ENCODE data around the gene SYK. TPM values are rescaled to one million over a fixed set of nuclear protein-coding genes. Genes with fewer than 3 reads are reported as not detected.

Gene SYK
- total RNA-seq, 2 donors from 2014 or later: 2.5 to 6.0 TPM

- H3K9ac ChIP-seq (ENCODE audit: extremely low read depth, low read length, poor library complexity, severe bottlenecking): no peak overlapping the region
- no peak for DNase-seq
- H3K4me3 ChIP-seq (ENCODE audit: low read length): no peak overlapping the region
- H3K27ac ChIP-seq (ENCODE audit: low read depth, low read length): no peak overlapping the region
- Mint-ChIP-seq H3K27me3 (ENCODE audit: insufficient read depth) (peaks cover 6% of the 10 kb centered on the region), H3K4me3 (no peak overlapping the region), H3K4me1 (peaks cover 5% of the 10 kb centered on the region), H3K9me3 (peaks cover 4% of the 10 kb centered on the region), H3K27ac (no peak overlapping the region), H3K36me3 (ENCODE audit: low read depth) (no peaks in the 10 kb centered on the region)
- 84 to 90% methylated on average over 9 to 13 of the region's 13 CpGs for WGBS, 2 experiments (ENCODE audit: insufficient coverage in 1 of 2, insufficient read length in 1 of 2)
- no peaks in the 10 kb centered on the region for H3K27me3 ChIP-seq (ENCODE audit: control insufficient read depth, insufficient read depth, low read length, poor library complexity, severe bottlenecking)
- H3K9me3 ChIP-seq (ENCODE audit: control insufficient read depth, low read length): no peaks in the 10 kb centered on the region
- no peak for TF ChIP-seq CTCF (conservative IDR thresholded peaks at IDR 0.05)
- H3K4me1 ChIP-seq (ENCODE audit: control insufficient read depth, insufficient read depth, low read length): no peaks in the 10 kb centered on the region
- H3K36me3 ChIP-seq (ENCODE audit: control insufficient read depth, insufficient read depth, low read length): no peaks in the 10 kb centered on the region
Measured at GRCh38 chr9:90815183-90815943, 13.7 kb downstream of the SYK start.

GRCh38 chr9:90815944-90816357 lies 14.3 kb downstream of the SYK start:
- H3K4me3 ChIP-seq (ENCODE audit: low read length): no peak overlapping the region
- Mint-ChIP-seq H3K27me3 (ENCODE audit: insufficient read depth) (peaks cover 6% of the 10 kb centered on the region), H3K9me3 (peaks cover 4% of the 10 kb centered on the region), H3K4me3 (no peak overlapping the region), H3K4me1 (peaks cover 5% of the 10 kb centered on the region), H3K27ac (no peak overlapping the region), H3K36me3 (ENCODE audit: low read depth) (no peaks in the 10 kb centered on the region)
- 82 to 89% methylated on average over 3 to 4 of the region's 4 CpGs for WGBS, 2 experiments (ENCODE audit: insufficient coverage in 1 of 2, insufficient read length in 1 of 2)
- H3K27ac ChIP-seq (ENCODE audit: low read depth, low read length): no peak overlapping the region
- TF ChIP-seq CTCF (conservative IDR thresholded peaks at IDR 0.05): no peak
- H3K4me1 ChIP-seq (ENCODE audit: control insufficient read depth, insufficient read depth, low read length): no peaks in the 10 kb centered on the region
- no peaks in the 10 kb centered on the region for H3K36me3 ChIP-seq (ENCODE audit: control insufficient read depth, insufficient read depth, low read length)
- H3K27me3 ChIP-seq (ENCODE audit: control insufficient read depth, insufficient read depth, low read length, poor library complexity, severe bottlenecking): no peaks in the 10 kb centered on the region
- H3K9ac ChIP-seq (ENCODE audit: extremely low read depth, low read length, poor library complexity, severe bottlenecking): no peak overlapping the region
- no peak for DNase-seq
- no peaks in the 10 kb centered on the region for H3K9me3 ChIP-seq (ENCODE audit: control insufficient read depth, low read length)

GRCh38 chr9:90816690-90817089 lies 15.1 kb downstream of the SYK start:
- Histone ChIP-seq H3K9ac (ENCODE audit: extremely low read depth, low read length, poor library complexity, severe bottlenecking) (no peak overlapping the region), H3K27me3 (ENCODE audit: control insufficient read depth, insufficient read depth, low read length, poor library complexity, severe bottlenecking) (no peaks in the 10 kb centered on the region), H3K27ac (ENCODE audit: low read depth, low read length) (no peak overlapping the region), H3K4me3 (ENCODE audit: low read length) (no peak overlapping the region), H3K9me3 (ENCODE audit: control insufficient read depth, low read length) (no peaks in the 10 kb centered on the region), H3K4me1 (ENCODE audit: control insufficient read depth, insufficient read depth, low read length) (no peaks in the 10 kb centered on the region), H3K36me3 (ENCODE audit: control insufficient read depth, insufficient read depth, low read length) (no peaks in the 10 kb centered on the region)
- DNase-seq: no peak
- WGBS, 2 experiments (ENCODE audit: insufficient coverage in 1 of 2, insufficient read length in 1 of 2): 100% methylated on average over 2 of the region's 2 CpGs; no CpG with 5 or more reads in 1 of the 2 experiments
- no peak for TF ChIP-seq CTCF (conservative IDR thresholded peaks at IDR 0.05)
- H3K27ac Mint-ChIP-seq: no peak overlapping the region
- H3K27me3 Mint-ChIP-seq (ENCODE audit: insufficient read depth): peaks cover 6% of the 10 kb centered on the region
- H3K36me3 Mint-ChIP-seq (ENCODE audit: low read depth): peaks cover 2% of the 10 kb centered on the region
- H3K9me3 Mint-ChIP-seq: peaks cover 7% of the 10 kb centered on the region
- H3K4me1 Mint-ChIP-seq: peaks cover 5% of the 10 kb centered on the region
- H3K4me3 Mint-ChIP-seq: no peak overlapping the region

Data from endodermal cell (in vitro differentiated cells).